Esophagus squamous epithelium (tissue), 5 donors: ENCODE results near the gene GPR4. TPM values are rescaled to one million over a fixed set of nuclear protein-coding genes. Genes with fewer than 3 reads are reported as not detected.

ENCODE experiments used
- DNase-seq: peaks from one replicate; lab custom pipeline; 2025; lab: John Stamatoyannopoulos, UW
- H3K27ac ChIP-seq, 4 donors: fragments of 200-600 bp; sonication (generic); one replicate each; pipeline ENCODE4 v1.5.1; 2016 to 2019; ENCODE audit warnings: mild to moderate bottlenecking in 1 of 4
- H3K27me3 ChIP-seq, 4 donors: fragments of 200-600 bp; sonication (generic); 1 replicate in 3 of 4; 2 replicates in 1 of 4; pipeline versions ENCODE4 v1.5.1 to v1.6.0; 2017 to 2021; ENCODE audit warnings: antibody characterized with exemption in 1 of 4
- H3K36me3 ChIP-seq, 3 donors: fragments of 200-600 bp; sonication (generic); one replicate each; pipeline ENCODE4 v1.5.1; 2016 to 2019
- H3K4me1 ChIP-seq, 3 donors: fragments of 200-600 bp; sonication (generic); one replicate each; pipeline ENCODE4 v1.5.1; 2017 to 2019
- H3K4me3 ChIP-seq, 4 donors: fragments of 200-600 bp; sonication (generic); 1 replicate in 3 of 4; 2 replicates in 1 of 4; pipeline ENCODE4 v1.5.1; 2016 to 2019; ENCODE audit warnings: mild to moderate bottlenecking in 2 of 4, moderate library complexity in 1 of 4
- H3K9me3 ChIP-seq, 3 donors: fragments of 200-600 bp; sonication (generic); one replicate each; pipeline ENCODE4 v1.5.1; 2016 to 2019
- POLR2A ChIP-seq, 4 donors: fragments of 450-650 bp; IDR thresholded peaks; one replicate each; pipeline ENCODE4 v1.6.1; 2017; ENCODE audit warnings: antibody characterized with exemption in 4 of 4, mild to moderate bottlenecking in 4 of 4, moderate library complexity in 3 of 4
- WGBS, 2 donors: methylation state at CpG; one replicate each; pipeline ENCODE4 v1.1.5; 2018; 5-methylcytosine and 5-hydroxymethylcytosine counted together
- intact Hi-C: fragments of 100-400 bp; cut with DNase I; formaldehyde crosslinking; loops from one replicate; pipeline ENCODE4 v1.15.0; 2022
- total RNA-seq, 4 donors: library from RNA; depleted of rRNA; stranded (reverse); fragments of >200 nt; gene quantifications; one replicate each; pipeline ENCODE4 v1.1.0, GENCODE V29; 2016
- TF ChIP-seq, protein P1 (sequence below), 6 experiments: fragments of 450-650 bp in 4 of 6; fragments of 200-600 bp in 2 of 6; sonication (generic) in 2 of 6; IDR thresholded peaks; one replicate each; pipeline ENCODE4 v1.5.1; 2016 to 2019; ENCODE audit warnings: antibody characterized with exemption in 6 of 6, mild to moderate bottlenecking in 4 of 6, moderate library complexity in 4 of 6
- donor health status: DM: yes; HTN: yes; CAD: no.

GPR4 gene
- total RNA-seq, 4 donors from 2014 or later, result 0.76 to 1.4 (median 1.2) TPM

DNA sequence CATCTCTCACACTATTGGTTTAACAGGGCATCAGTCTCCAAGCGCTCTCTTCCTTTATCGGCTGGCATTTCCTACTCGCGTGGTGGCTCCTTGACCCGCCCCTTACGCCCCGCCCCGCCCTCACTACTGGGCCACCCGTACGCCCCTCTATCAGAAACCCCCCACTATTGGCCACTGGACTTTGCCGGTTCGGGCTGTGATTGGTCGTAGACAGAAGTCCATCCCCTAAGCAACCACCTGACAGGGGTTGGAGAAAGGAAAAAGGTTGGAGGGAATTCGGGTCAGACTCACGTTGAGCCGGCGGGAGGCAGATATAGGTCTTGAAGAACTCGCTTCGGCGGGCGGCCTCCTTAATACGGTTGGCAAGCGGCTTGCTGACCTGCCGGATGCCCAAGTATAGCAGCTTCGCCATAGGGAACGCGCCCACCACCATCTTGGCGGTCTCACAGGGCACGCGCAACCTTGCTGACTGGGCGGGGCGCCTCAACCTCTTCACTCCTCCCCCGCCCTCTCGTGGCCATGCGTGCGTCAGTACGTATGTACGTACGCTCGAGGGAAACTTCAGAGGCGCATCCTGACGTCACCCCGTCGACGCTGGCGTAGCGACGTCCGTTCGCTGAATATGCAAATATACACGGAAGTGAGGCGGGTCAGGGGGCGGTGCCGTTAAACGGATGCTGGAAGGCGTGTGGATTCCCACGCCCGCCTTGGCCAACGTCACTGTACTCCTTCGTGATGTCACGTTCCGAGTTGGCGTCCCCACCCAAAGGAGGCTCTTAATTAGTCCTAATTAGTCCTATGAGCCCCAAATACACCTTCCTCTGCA is 17.5 kb downstream of the GPR4 start, which contains the start of gene OPA3:
Gene OPA3, minus strand, starts transcription at position 471 of the 826 bp plus-strand sequence. Its CDS starts 38 bp downstream, at position 433.
- Histone ChIP-seq H3K36me3 (no peaks in the 10 kb centered on the region), H3K4me3 (peak within 1 kb of the TSS; percentile 60 to 89 (median 76)), H3K4me1 (peaks cover 3 to 37% (median 12%) of the 10 kb centered on the region in 3 donors), H3K27ac (peak within 1 kb of the TSS; percentile 96 to 99 (median 99)), H3K27me3 (no peaks in the 10 kb centered on the region), H3K9me3 (no peaks in the 10 kb centered on the region)
- TF ChIP-seq, protein P1, sequence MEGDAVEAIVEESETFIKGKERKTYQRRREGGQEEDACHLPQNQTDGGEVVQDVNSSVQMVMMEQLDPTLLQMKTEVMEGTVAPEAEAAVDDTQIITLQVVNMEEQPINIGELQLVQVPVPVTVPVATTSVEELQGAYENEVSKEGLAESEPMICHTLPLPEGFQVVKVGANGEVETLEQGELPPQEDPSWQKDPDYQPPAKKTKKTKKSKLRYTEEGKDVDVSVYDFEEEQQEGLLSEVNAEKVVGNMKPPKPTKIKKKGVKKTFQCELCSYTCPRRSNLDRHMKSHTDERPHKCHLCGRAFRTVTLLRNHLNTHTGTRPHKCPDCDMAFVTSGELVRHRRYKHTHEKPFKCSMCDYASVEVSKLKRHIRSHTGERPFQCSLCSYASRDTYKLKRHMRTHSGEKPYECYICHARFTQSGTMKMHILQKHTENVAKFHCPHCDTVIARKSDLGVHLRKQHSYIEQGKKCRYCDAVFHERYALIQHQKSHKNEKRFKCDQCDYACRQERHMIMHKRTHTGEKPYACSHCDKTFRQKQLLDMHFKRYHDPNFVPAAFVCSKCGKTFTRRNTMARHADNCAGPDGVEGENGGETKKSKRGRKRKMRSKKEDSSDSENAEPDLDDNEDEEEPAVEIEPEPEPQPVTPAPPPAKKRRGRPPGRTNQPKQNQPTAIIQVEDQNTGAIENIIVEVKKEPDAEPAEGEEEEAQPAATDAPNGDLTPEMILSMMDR (IDR thresholded peaks at IDR 0.05), result peak in 3 of 6 experiments; percentile 17 to 45 (median 31)
- TF ChIP-seq POLR2A (IDR thresholded peaks at IDR 0.05), result peak in 3 of 4 donors; percentile 21 to 41 (median 38)
- 0% methylated on average over 4 to 8 of the region's 63 CpGs for WGBS, 2 donors
- DNase-seq, result peak; percentile 99
- intact Hi-C loops, result no loop called here

DNA sequence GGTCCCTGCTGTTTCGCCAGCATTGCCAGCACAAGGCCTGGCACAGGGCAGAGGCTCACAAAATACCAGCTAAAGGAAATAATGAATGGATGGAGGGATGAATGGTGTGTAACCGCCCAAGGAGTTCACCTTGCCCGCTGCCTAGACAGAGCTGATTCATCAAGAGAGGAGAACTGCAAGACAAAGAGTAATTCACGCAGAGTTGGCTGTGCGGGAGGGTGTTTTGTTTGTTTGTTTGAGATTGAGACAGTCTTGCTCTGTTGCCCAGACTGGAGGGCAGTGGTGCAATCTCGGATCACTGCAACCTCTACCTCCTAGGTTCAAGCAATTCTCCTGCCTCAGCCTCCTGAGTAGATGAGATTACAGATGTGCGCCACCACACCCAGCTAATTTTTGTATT is 20.4 kb downstream of the GPR4 start:
- Histone ChIP-seq H3K9me3 (no peaks in the 10 kb centered on the region), H3K4me3 (no peak overlapping the region), H3K27me3 (no peaks in the 10 kb centered on the region), H3K36me3 (no peaks in the 10 kb centered on the region), H3K4me1 (peaks cover 14 to 65% (median 32%) of the 10 kb centered on the region in 3 donors), H3K27ac (peak overlapping the region in 3 of 4 donors; percentile 21 to 52 (median 37))
- no peak for TF ChIP-seq POLR2A (IDR thresholded peaks at IDR 0.05)
- TF ChIP-seq, protein P1 (IDR thresholded peaks at IDR 0.05), result no peak
- WGBS, 2 donors, result 63 to 76% methylated on average over 4 to 5 of the region's 7 CpGs
- no peak for DNase-seq
- intact Hi-C loops, result no loop called here

DNA sequence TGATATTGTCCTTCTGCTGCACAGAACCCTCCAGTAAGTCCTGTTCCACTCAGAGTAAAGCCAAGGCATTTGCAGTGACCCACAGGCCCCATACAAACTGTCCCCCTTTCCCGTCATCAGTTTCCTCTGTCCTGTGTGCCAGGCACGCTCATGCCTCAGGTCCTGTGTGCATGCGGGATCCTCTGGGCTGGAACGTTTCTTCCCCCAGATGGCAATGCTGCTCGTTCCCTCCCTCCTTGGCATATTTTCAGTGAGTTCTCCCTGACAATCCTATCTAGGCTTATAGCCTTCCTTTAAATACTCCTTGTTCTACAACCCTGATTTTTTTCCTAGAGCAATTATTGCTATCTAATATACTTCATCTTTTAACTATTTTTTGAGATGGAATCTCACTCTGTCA is 23.2 kb downstream of the GPR4 start:
- Histone ChIP-seq H3K27ac (peak overlapping the region in 3 of 4 donors; percentile 73 to 86 (median 82)), H3K4me1 (peaks cover 14 to 73% (median 32%) of the 10 kb centered on the region in 3 donors)

DNA sequence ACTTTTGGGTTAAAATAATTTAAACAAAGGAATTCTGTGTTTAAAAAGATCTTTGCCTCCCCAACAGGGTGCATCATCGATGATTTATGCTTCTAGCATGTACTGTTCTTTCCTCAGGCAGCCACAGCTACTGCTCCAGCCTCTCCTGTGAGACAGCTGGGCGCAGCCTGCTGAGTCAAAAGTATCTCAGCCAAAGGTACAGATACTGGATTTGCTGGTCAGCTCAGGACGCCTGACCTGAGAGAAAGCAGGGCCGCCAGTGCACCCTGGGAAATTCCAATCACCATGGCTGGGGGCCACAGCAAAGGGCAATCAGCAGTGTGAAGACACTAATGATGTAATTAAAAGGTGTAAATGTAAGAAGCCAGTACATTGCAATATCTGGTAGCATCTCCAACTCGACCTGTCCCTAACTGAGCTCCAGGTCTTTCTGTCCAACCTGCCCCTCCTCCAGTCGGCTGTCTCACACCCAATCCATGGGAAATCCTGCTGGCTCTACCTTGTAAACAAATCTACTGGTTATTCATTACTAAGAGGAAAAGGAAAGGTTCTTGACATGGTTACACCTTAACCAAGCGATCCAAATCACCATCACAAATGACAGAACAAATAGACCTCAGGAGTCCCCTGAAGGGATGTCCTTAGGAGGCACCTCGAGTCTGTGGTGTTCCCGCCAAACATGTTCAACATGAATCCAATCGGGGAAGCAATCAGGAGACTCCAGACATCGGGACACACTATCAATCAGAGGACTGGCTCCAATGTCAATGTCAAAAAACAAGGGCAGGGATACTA is 24.7 kb downstream of the GPR4 start:
- H3K9me3 ChIP-seq, result no peaks in the 10 kb centered on the region
- peaks cover 0 to 4% (median 0%) of the 10 kb centered on the region in 3 donors for H3K36me3 ChIP-seq
- H3K27me3 ChIP-seq, result no peaks in the 10 kb centered on the region
- no peak overlapping the region for H3K4me3 ChIP-seq
- H3K4me1 ChIP-seq, result peaks cover 14 to 59% (median 26%) of the 10 kb centered on the region in 3 donors
- no peak for TF ChIP-seq POLR2A (IDR thresholded peaks at IDR 0.05)
- TF ChIP-seq, protein P1 (IDR thresholded peaks at IDR 0.05), result no peak
- intact Hi-C loops, result no loop called here
- 31 to 37% methylated on average over 9 to 10 of the region's 11 CpGs for WGBS, 2 donors
- peak overlapping the region; percentile 62 to 86 (median 78) for H3K27ac ChIP-seq
- DNase-seq, result no peak

More for the DNA sequence above, 23.2 kb downstream of the GPR4 start:
- Histone ChIP-seq H3K4me3 (no peak overlapping the region), H3K27me3 (no peaks in the 10 kb centered on the region), H3K9me3 (no peaks in the 10 kb centered on the region), H3K36me3 (no peaks in the 10 kb centered on the region)
- DNase-seq, result no peak
- 33 to 53% methylated on average over 5 of the region's 5 CpGs for WGBS, 2 donors
- TF ChIP-seq, protein P1 (IDR thresholded peaks at IDR 0.05), result no peak
- no peak for TF ChIP-seq POLR2A (IDR thresholded peaks at IDR 0.05)
- intact Hi-C loops, result no loop called here
